Small intestine (tissue), 7 donors: ENCODE measurements around the gene AATF. TPM values are rescaled to one million over a fixed set of nuclear protein-coding genes. Genes with fewer than 3 reads are reported as not detected.
A peak's percentile ranks its signal among the peaks of the same experiment; 100 is the strongest.

Experiments
- DNase-seq, 2 donors: peaks; one replicate each; pipeline versions ENCODE4 v3.0.0 to v3.0.0-alpha.2; 2013
- FAIRE-seq: peaks from 2 replicates; lab custom pipeline; 2012; peaks lifted over from hg19 to GRCh38; lab: Jason Lieb, UNC
- H3K27ac ChIP-seq, 3 donors: one replicate each; pipeline ENCODE4 v1.5.1; 2013; ENCODE audit warnings: low read length in 2 of 3, mild to moderate bottlenecking in 2 of 3, control low read depth in 1 of 3, inconsistent platforms in 1 of 3, low read depth in 1 of 3, moderate library complexity in 1 of 3
- H3K27me3 ChIP-seq, 3 donors: one replicate each; pipeline ENCODE4 v1.6.1; 2013; ENCODE audit warnings: low read length in 3 of 3, inconsistent platforms in 1 of 3; ENCODE audit not compliant: control insufficient read depth in 3 of 3, insufficient read depth in 3 of 3
- H3K36me3 ChIP-seq, 3 donors: one replicate each; pipeline ENCODE4 v1.6.1; 2013; ENCODE audit warnings: low read length in 3 of 3, inconsistent platforms in 1 of 3, low read depth in 1 of 3, mild to moderate bottlenecking in 1 of 3, moderate library complexity in 1 of 3; ENCODE audit not compliant: control insufficient read depth in 3 of 3, insufficient read depth in 2 of 3
- H3K4me1 ChIP-seq, 3 donors: one replicate each; pipeline ENCODE4 v1.6.1; 2013; ENCODE audit warnings: low read length in 2 of 3, inconsistent platforms in 1 of 3, low read depth in 1 of 3, mild to moderate bottlenecking in 1 of 3, moderate library complexity in 1 of 3; ENCODE audit not compliant: control insufficient read depth in 3 of 3, insufficient read depth in 2 of 3
- H3K4me3 ChIP-seq, 3 donors: one replicate each; pipeline ENCODE4 v1.5.1; 2013; ENCODE audit warnings: low read length in 3 of 3, control low read depth in 1 of 3, inconsistent platforms in 1 of 3, low read depth in 1 of 3, mild to moderate bottlenecking in 1 of 3, moderate library complexity in 1 of 3
- H3K9me3 ChIP-seq, 2 donors: one replicate each; pipeline ENCODE4 v1.6.1; 2013; ENCODE audit warnings: low read depth in 1 of 2, low read length in 1 of 2; ENCODE audit not compliant: control insufficient read depth in 2 of 2, insufficient read depth in 1 of 2
- WGBS, 3 donors: extraction: QIAGEN DNeasy Blood & Tissue Kit; methylation state at CpG; one replicate each; pipeline ENCODE4 v1.1.7; 2013; 5-methylcytosine and 5-hydroxymethylcytosine counted together
- polyA plus RNA-seq, 4 donors: library from polyadenylated mRNA; stranded (reverse) in 3 of 4; unstranded in 1 of 4; fragments of 200-250 nt in 3 of 4; fragments of 120-200 nt in 1 of 4; gene quantifications; one replicate each; pipeline versions ENCODE4 v1.2.1 to v1.2.3, GENCODE V29; 2013
- donor health status: healthy with polysubstance abuse.
- donor health status: control.
- donor health status: control.
- donor health status: Bipolar disorder and iron deficiency.
- donor health status: healthy.

Gene AATF
- polyA plus RNA-seq, 4 donors = 33.2 to 50.5 (median 36.0) TPM

GRCh38 chr17:37079735-37080134 is 131.0 kb downstream of the AATF start:
- H3K4me1 ChIP-seq = peaks cover 0 to 17% (median 0%) of the 10 kb centered on the region in 3 donors
- H3K36me3 ChIP-seq = peaks cover 0 to 8% (median 0%) of the 10 kb centered on the region in 3 donors
- H3K4me3 ChIP-seq = no peak overlapping the region
- no peaks in the 10 kb centered on the region for H3K27me3 ChIP-seq
- 97 to 100% (median 100%) methylated on average over 1 of the region's 1 CpG for WGBS, 3 donors
- no peak overlapping the region for H3K27ac ChIP-seq
- FAIRE-seq (no peak), DNase-seq (peak in 1 of 2 donors; percentile 54)
- H3K9me3 ChIP-seq = peaks cover 0 to 15% of the 10 kb centered on the region in 2 donors

DNA sequence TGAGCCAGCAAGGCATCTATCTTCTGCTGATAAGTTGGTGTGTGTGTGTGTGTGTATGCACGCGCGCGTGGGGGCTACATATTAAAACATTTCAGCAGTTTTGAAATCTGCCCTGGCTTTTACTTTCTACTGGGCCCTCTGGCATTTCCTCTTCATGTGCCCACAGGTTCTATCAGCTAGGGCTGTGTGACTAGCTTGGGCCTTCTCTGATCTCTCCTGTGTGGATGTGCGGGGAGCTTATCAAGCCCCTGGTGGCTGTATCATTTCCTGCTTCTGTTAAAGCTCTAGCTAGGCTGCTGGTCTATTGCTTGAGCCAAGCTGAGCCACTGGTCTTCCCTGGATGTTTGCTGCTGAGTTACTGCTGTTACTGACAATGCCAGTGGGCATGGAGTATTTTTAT is 132.5 kb downstream of the AATF start:
- Histone ChIP-seq H3K36me3 (peaks cover 0 to 19% (median 4%) of the 10 kb centered on the region in 3 donors), H3K4me3 (no peak overlapping the region), H3K9me3 (peaks cover 0 to 15% of the 10 kb centered on the region in 2 donors), H3K4me1 (peaks cover 0 to 31% (median 0%) of the 10 kb centered on the region in 3 donors), H3K27me3 (no peaks in the 10 kb centered on the region), H3K27ac (no peak overlapping the region)
- WGBS, 3 donors = 86 to 95% (median 93%) methylated on average over 5 of the region's 5 CpGs
- FAIRE-seq (no peak), DNase-seq (no peak)

GRCh38 chr17:37082311-37082860 is 133.6 kb downstream of the AATF start:
- Histone ChIP-seq H3K27ac (no peak overlapping the region), H3K27me3 (no peaks in the 10 kb centered on the region), H3K4me1 (peaks cover 0 to 37% (median 0%) of the 10 kb centered on the region in 3 donors), H3K9me3 (peaks cover 0 to 15% of the 10 kb centered on the region in 2 donors), H3K4me3 (no peak overlapping the region), H3K36me3 (peaks cover 0 to 29% (median 4%) of the 10 kb centered on the region in 3 donors)
- no peak for DNase-seq
- WGBS, 3 donors = 92 to 96% (median 92%) methylated on average over 8 of the region's 8 CpGs
- no peak for FAIRE-seq

DNA sequence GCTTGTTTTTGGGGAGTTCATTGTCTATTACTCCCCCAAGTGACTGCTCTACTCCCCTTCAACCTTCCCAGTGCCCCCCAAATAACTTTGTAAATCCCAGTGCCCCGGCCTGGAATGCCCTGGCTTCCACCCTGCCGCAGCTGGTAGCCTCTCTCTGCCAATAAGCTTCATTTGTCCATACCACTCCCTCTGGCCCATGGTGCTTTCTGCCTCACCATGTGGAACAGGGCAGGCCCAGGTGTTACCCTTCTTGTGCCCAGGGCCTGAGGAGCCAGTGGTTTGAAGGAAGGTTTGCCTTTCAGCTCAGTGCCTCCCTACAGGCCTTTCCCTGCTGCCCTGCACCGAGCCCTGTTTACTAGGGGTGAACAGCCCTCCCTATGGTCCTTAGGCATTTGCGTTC is 134.2 kb downstream of the AATF start:
- H3K4me3 ChIP-seq = no peak overlapping the region
- H3K36me3 ChIP-seq = peaks cover 0 to 29% (median 4%) of the 10 kb centered on the region in 3 donors
- no peaks in the 10 kb centered on the region for H3K27me3 ChIP-seq
- DNase-seq (no peak), FAIRE-seq (no peak)
- 88 to 91% (median 89%) methylated on average over 4 of the region's 4 CpGs for WGBS, 3 donors
- H3K9me3 ChIP-seq = peaks cover 0 to 12% of the 10 kb centered on the region in 2 donors
- H3K27ac ChIP-seq = no peak overlapping the region
- H3K4me1 ChIP-seq = peaks cover 0 to 39% (median 0%) of the 10 kb centered on the region in 3 donors

DNA sequence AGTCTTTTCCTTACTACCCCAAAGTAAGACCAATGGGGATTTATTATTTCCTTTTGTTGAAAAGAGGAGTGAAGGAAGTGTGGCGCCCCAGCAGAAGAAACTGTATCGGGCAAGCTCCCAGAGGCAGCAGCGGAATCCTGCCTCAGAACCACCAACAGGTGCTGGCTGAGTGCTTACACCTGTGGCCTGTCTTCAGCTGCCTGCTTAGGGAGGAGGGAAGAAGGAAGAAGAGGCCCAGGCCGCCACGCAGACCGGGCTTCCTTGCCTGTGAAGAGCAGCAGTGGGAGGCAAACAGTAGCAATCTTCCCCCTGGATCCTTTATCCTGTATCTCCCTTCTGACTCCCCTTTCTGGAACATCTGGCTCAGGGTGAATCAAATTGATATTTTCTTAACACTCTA is 134.7 kb downstream of the AATF start:
- peaks cover 0 to 29% (median 4%) of the 10 kb centered on the region in 3 donors for H3K36me3 ChIP-seq
- H3K27ac ChIP-seq = peak overlapping the region in 1 of 3 donors; percentile 32
- DNase-seq = peak in 1 of 2 donors; percentile 25
- H3K27me3 ChIP-seq = no peaks in the 10 kb centered on the region
- H3K4me1 ChIP-seq = peaks cover 0 to 43% (median 0%) of the 10 kb centered on the region in 3 donors
- no peak overlapping the region for H3K4me3 ChIP-seq
- H3K9me3 ChIP-seq = peaks cover 0 to 8% of the 10 kb centered on the region in 2 donors
- FAIRE-seq = no peak
- WGBS, 3 donors = 66 to 73% (median 69%) methylated on average over 6 of the region's 6 CpGs

DNA sequence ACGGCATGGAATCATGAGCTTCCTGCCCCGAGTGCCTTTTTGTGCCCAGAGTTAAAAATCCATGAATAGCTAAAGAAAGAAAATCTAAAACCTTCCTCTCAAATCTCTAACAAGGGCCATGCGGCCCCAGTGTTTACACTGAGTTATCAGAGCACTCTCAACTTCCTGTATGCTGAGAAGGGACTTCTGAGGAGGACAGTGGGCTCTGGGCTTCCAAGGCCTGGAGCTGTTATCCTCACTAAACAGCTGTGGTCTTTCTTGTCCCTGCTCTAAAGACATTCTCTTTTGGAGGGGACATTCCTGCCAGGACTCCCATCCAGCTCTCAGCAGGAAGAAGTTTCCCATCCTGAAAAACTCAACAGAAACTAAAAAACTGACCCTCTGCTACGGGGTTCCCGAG is 135.6 kb downstream of the AATF start:
- peaks cover 0 to 3% of the 10 kb centered on the region in 2 donors for H3K9me3 ChIP-seq
- no peak for FAIRE-seq
- H3K27ac ChIP-seq = peak overlapping the region in 1 of 3 donors; percentile 55
- 61 to 68% (median 67%) methylated on average over 5 of the region's 5 CpGs for WGBS, 3 donors
- H3K4me1 ChIP-seq = peaks cover 0 to 52% (median 0%) of the 10 kb centered on the region in 3 donors
- peaks cover 0 to 34% (median 4%) of the 10 kb centered on the region in 3 donors for H3K36me3 ChIP-seq
- H3K4me3 ChIP-seq = no peak overlapping the region
- DNase-seq = peak in 1 of 2 donors; percentile 42
- H3K27me3 ChIP-seq = no peaks in the 10 kb centered on the region

GRCh38 chr17:37086334-37086733 is 137.6 kb downstream of the AATF start:
- Histone ChIP-seq H3K36me3 (peaks cover 0 to 34% (median 4%) of the 10 kb centered on the region in 3 donors), H3K4me3 (no peak overlapping the region), H3K4me1 (peaks cover 0 to 71% (median 5%) of the 10 kb centered on the region in 3 donors), H3K27me3 (no peaks in the 10 kb centered on the region), H3K27ac (peak overlapping the region in 1 of 3 donors; percentile 58), H3K9me3 (no peaks in the 10 kb centered on the region)
- WGBS, 3 donors = 97% methylated on average over 3 of the region's 3 CpGs
- DNase-seq (peak in 1 of 2 donors; percentile 59), FAIRE-seq (no peak)

DNA sequence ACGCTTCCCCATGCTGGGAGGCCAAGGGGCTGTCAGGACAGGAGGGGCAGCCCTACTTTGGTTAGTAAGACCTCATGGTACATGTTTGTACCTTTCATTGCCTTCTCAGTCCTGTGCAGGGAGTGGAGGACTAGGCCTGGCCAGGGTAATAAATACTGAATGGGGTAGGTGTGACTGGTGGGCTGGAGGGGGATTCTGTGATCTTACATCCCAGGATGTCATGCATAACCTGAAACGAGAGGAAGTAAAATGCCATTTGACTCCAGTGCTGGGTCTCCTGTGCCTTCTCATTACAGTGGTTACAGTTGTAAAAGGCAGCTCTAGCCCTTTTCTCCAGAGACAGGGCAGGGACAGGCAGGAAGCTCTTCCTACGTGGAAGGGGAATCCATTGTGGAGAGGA is 138.2 kb downstream of the AATF start:
- Histone ChIP-seq H3K36me3 (peaks cover 0 to 34% (median 4%) of the 10 kb centered on the region in 3 donors), H3K4me3 (no peak overlapping the region), H3K27ac (peak overlapping the region in 1 of 3 donors; percentile 58), H3K4me1 (peaks cover 0 to 77% (median 7%) of the 10 kb centered on the region in 3 donors), H3K9me3 (no peaks in the 10 kb centered on the region), H3K27me3 (no peaks in the 10 kb centered on the region)
- no peak for FAIRE-seq
- 89 to 100% (median 93%) methylated on average over 3 of the region's 3 CpGs for WGBS, 3 donors
- no peak for DNase-seq
